Endothelial cell of umbilical vein (primary cell): ENCODE results near the gene FHOD3.

Experiments used
- EZH2 ChIP-seq: IDR thresholded peaks from 2 replicates; pipeline ENCODE4 v1.6.1; 2012; ENCODE audit warnings: borderline replicate concordance, low read depth, mild to moderate bottlenecking, moderate library complexity, low read length, inconsistent platforms; ENCODE audit not compliant: severe bottlenecking
- POLR2AphosphoS5 ChIP-seq: IDR thresholded peaks from 2 replicates; pipeline ENCODE4 v1.6.1; 2012; ENCODE audit warnings: low read depth, mild to moderate bottlenecking, control low read depth, low read length, moderate library complexity; ENCODE audit not compliant: insufficient read depth
- TF ChIP-seq, protein P1 (sequence below), 2 donors: IDR thresholded peaks; 1 replicate in 1 of 2; 2 replicates in 1 of 2; pipeline ENCODE4 v1.5.1; 2011; ENCODE audit warnings: low read length in 2 of 2, mild to moderate bottlenecking in 2 of 2, moderate library complexity in 2 of 2, control low read depth in 1 of 2, inconsistent platforms in 1 of 2, low read depth in 1 of 2; ENCODE audit not compliant: insufficient read depth in 1 of 2; ENCODE audit errors: extremely low read depth in 1 of 2

DNA sequence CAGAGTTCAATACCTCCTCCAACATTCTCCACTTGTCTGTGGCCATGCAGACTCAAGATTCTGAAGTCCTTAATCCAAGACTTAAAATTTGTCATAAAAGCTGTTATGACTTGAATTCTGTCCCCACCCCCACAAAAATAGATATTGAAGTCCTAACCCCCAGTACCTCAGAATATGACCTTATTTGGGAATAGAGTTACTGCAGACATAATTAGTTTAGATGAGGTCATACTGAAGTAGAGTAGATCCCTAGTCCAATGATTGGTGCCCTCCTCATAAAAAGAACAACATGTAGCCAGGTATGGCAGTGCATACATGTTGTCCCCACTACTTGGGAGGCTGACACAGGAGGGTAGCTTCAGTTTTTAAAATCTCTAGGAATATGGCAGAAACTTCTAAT, 522.1 kb downstream of the FHOD3 start:
- no peak for TF ChIP-seq POLR2AphosphoS5
- TF ChIP-seq, protein P1, sequence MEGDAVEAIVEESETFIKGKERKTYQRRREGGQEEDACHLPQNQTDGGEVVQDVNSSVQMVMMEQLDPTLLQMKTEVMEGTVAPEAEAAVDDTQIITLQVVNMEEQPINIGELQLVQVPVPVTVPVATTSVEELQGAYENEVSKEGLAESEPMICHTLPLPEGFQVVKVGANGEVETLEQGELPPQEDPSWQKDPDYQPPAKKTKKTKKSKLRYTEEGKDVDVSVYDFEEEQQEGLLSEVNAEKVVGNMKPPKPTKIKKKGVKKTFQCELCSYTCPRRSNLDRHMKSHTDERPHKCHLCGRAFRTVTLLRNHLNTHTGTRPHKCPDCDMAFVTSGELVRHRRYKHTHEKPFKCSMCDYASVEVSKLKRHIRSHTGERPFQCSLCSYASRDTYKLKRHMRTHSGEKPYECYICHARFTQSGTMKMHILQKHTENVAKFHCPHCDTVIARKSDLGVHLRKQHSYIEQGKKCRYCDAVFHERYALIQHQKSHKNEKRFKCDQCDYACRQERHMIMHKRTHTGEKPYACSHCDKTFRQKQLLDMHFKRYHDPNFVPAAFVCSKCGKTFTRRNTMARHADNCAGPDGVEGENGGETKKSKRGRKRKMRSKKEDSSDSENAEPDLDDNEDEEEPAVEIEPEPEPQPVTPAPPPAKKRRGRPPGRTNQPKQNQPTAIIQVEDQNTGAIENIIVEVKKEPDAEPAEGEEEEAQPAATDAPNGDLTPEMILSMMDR (IDR thresholded peaks at IDR 0.05; ENCODE audit: extremely low read depth in 1 of 2, insufficient read depth in 1 of 2, low read depth in 1 of 2, low read length in 2 of 2) = no peak
- no peak for TF ChIP-seq EZH2
